GM10266 (cell line): ENCODE data around the gene RAB26.

Source experiments
- DNase-seq: peaks from one replicate; pipeline ENCODE4 v3.0.0; 2012; ENCODE audit errors: extremely low spot score
- TF ChIP-seq, protein P1 (sequence below): IDR thresholded peaks from 2 replicates; pipeline ENCODE4 v1.5.1; 2012; ENCODE audit warnings: mild to moderate bottlenecking, low read depth; ENCODE audit not compliant: control insufficient read depth, insufficient read depth; ENCODE audit errors: missing control alignments

RAB26 gene

DNA sequence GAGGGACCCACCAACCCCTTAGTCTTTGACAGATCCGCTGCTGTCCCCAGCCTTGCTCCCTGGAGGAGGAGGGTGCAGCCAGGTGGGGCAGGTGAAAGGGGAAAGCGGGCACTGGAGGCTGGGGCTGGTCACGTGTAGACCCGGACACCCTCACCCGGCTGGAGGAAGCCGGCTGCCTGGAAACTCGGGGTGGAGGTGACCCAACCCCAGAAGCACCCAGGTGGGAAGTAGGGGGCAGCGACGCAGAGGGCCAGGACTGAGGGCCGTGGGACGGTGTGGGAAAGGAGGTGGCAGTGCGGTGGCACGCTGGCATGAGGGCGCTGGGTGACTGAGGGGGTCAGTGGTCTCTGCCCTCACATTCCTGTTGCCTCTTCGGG lies 9.8 kb downstream of the RAB26 start:
- TF ChIP-seq, protein P1, sequence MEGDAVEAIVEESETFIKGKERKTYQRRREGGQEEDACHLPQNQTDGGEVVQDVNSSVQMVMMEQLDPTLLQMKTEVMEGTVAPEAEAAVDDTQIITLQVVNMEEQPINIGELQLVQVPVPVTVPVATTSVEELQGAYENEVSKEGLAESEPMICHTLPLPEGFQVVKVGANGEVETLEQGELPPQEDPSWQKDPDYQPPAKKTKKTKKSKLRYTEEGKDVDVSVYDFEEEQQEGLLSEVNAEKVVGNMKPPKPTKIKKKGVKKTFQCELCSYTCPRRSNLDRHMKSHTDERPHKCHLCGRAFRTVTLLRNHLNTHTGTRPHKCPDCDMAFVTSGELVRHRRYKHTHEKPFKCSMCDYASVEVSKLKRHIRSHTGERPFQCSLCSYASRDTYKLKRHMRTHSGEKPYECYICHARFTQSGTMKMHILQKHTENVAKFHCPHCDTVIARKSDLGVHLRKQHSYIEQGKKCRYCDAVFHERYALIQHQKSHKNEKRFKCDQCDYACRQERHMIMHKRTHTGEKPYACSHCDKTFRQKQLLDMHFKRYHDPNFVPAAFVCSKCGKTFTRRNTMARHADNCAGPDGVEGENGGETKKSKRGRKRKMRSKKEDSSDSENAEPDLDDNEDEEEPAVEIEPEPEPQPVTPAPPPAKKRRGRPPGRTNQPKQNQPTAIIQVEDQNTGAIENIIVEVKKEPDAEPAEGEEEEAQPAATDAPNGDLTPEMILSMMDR, result no peak
- no peak for DNase-seq

DNA sequence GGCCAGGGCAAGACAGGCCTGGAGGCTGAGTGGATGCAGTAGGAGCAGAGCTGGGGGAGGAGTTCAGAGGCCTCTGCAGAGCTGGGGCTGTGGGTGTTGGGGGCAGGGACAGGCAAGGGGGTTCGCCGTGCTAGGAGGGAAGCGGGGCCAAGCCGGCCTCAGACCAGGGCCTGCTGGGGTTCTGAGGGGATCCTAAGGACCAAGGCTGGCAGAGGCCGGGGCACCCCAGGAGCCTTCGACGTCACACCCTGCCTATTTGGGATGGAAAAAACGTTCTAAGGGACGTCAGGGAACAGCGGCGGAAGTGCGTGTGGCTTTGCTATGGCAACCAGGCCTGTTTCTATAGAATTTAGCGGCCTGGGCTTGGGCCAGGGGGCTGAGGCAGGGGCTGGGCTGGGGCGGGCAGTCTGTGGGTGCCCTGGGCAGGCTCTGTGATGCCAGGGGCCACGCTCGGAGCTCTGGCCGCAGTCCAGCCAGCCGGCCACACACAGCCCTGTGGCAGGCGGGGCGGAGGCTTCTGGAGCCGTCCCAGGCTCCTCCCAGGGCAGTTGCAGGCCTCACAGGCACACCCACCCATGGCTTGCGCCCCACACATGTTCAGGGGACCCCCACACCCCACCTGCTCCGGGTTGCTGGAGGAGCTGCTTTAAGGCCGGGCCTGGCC lies 10.9 kb downstream of the RAB26 start:
- TF ChIP-seq, protein P1, result no peak
- DNase-seq, result no peak

DNA sequence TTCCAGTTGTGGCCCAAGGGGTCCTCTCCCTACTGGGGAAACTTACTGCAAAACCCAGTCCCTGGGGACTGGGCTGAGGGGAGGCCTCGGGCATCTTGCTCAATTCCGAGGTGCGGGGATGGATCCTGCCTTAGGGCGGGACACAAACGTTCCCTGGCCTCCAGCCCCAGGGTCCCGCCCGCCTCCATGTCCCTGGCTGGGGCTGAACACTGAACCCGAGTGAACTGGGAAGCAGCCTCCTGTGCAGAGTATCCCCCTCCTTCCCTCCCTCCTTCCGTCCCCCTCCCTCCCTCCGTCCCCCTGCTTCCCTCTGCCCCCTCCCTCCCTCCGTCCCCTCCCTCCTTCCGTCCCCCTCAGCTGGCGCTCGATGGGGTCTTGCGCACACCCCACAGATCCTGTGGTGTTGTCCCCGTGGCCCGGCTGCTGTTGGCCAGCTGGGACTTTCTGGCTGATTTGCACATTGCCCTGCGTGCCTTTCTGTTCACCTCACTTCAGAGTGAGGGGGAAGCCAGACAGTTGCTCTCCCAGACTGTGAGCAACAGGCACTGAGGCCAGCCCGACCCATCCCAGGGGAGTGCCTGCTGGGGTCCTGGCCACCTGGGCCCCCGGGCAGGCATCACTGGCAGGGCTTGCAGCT lies 12.6 kb downstream of the RAB26 start:
- peak; percentile 67 for DNase-seq
- TF ChIP-seq, protein P1, result no peak

DNA sequence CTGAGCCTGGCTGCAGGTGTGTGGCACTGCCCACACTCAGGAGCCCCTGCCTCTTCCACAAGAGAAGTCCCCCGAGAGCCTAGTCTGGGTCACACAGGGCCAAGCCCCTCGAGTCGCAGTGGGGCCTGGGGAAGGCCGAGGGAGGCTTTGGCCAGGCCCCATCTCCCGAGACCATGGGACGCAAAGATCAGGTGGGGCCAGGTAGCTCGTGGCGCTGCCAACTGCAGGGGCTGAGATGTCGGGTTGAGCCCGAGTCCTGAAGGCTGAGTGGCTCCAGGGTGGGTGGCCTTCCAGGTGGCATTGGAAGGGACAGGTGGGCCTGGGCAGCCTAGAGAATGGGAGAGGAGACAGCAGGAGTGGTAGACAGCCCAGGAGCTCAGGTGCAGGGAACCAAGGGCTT lies 13.5 kb downstream of the RAB26 start:
- TF ChIP-seq, protein P1, result no peak
- no peak for DNase-seq

DNA sequence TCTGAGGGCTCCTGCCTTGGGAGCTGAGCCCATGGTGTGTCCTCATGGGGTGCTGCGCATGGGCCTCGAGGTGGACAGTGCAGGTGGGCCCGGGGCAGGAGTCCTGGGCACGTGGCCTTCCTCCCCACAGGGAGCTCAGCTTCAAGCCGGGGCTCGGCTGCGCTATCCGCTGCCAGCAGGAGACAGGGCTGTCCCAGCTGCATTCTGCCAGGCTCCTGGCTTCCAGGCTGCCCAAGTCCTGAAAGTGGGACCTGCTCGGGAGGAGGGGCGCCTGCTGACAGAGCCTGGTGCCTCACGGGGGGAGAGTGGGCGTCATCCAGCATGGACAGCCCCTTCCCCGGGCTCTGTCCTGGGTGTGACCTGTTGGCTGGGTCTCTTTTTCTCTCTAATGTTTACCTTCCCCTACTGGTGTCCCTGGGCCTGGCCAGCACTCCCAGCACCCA lies 14.3 kb downstream of the RAB26 start:
- TF ChIP-seq, protein P1, result no peak
- no peak for DNase-seq

DNA sequence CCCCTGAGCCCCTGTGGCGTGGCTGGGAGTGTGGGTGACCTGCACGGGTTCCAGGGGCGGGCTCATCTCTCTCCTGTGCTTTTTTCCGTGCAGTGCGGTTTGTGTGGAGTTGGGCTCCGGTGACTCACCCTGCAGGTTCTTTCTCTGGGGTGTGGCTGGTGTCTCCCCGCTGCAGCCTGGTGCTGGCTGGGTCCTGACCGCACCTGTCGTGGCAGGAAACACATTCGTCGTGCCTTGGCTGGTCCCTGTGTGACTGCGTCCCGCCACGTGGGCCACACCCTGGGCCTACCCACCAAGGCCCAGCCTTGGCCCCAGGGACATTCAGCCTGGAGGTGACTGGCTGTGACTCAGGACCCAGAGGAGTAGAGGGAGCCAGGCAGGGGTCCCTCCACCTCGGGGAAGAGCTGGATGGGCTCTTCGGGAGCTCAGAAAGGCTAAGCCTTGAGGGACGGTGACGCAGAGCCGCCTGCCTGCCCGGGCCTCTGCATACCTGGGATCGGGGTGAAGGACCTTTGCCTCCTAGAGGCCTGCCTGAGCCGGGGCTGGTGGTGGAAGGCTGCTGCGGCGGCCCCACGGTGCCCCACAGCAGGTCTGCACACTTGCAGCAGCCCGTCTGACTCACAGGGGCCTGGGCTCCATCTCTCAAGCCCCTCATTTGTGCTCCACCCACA lies 14.9 kb downstream of the RAB26 start:
- TF ChIP-seq, protein P1, result no peak
- no peak for DNase-seq

DNA sequence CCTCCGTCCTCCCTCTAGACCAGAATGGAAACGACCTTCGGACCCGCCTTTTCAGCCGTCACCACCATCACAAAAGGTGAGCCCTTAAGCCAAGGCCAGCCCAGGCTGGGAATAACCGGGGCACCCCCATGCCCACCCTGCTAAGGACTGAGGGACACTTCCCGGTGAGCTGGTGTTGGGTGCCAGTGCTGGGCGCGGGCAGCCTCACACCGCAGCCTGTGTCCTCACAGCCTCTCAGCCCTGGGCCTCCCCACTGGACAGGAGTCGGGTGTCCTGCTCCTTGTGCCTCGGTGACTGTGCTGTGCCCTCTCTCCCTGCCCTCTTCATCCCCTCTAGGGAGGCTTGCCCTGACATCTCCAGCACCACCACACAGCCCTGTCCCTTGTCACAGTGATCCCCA lies 17.4 kb downstream of the RAB26 start:
- TF ChIP-seq, protein P1, result no peak

More for the DNA sequence above, 17.4 kb downstream of the RAB26 start:
- DNase-seq, result no peak
